ENCODE data around the gene ARHGEF12.

The ARHGEF12 gene

DNA sequence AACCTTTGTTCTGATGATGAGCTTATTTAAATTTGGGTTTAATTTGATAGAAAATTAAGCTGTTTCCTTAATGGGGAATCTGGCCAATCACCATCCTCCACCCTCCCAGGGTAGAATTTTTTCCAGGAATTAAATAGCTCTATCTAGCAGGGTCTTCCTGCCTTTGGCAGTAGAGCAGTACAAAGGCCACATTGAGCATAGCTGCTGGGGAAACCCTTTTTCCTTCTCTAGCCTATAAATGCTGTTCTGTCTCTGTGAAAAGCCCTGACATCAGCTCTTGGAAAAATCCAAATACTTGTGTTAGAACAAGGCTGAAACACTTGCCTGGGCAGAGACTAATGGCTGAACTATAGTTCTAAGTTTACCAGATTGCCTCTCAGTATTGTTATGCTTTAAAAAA lies 55.1 kb downstream of the ARHGEF12 start:
- TF ChIP-seq, protein P1, sequence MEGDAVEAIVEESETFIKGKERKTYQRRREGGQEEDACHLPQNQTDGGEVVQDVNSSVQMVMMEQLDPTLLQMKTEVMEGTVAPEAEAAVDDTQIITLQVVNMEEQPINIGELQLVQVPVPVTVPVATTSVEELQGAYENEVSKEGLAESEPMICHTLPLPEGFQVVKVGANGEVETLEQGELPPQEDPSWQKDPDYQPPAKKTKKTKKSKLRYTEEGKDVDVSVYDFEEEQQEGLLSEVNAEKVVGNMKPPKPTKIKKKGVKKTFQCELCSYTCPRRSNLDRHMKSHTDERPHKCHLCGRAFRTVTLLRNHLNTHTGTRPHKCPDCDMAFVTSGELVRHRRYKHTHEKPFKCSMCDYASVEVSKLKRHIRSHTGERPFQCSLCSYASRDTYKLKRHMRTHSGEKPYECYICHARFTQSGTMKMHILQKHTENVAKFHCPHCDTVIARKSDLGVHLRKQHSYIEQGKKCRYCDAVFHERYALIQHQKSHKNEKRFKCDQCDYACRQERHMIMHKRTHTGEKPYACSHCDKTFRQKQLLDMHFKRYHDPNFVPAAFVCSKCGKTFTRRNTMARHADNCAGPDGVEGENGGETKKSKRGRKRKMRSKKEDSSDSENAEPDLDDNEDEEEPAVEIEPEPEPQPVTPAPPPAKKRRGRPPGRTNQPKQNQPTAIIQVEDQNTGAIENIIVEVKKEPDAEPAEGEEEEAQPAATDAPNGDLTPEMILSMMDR (IDR thresholded peaks at IDR 0.05; ENCODE audit: borderline replicate concordance, control extremely low read depth, extremely low read depth, insufficient read depth, missing control alignments): no peak
- DNase-seq (ENCODE audit: low spot score): no peak
- in situ Hi-C loops (cut with MboI; ENCODE audit: low sequenced_read_pairs, unreplicated experiment): no loop called here

DNA sequence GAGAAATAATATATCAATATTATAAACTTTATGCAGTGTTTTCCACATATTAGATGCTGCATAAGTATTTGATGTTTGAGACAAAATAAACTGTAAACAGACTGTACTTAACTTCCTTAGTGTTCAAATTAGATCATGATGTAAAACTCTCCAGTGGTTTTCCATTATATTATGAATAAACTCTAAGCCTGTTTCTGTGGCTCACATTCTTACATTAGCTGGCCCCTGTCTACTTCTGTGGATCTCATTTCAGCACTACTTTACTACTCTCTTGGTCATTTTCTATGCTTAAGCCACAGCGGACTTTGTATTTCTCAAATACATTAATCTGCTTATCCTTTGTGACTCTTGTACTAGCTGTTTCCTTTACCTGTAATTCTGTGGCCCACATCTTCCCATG lies 55.6 kb downstream of the ARHGEF12 start:
- in situ Hi-C loops (cut with MboI; ENCODE audit: low sequenced_read_pairs, unreplicated experiment): no loop called here
- DNase-seq (ENCODE audit: low spot score): no peak
- TF ChIP-seq, protein P1 (IDR thresholded peaks at IDR 0.05; ENCODE audit: borderline replicate concordance, control extremely low read depth, extremely low read depth, insufficient read depth, missing control alignments): no peak

DNA sequence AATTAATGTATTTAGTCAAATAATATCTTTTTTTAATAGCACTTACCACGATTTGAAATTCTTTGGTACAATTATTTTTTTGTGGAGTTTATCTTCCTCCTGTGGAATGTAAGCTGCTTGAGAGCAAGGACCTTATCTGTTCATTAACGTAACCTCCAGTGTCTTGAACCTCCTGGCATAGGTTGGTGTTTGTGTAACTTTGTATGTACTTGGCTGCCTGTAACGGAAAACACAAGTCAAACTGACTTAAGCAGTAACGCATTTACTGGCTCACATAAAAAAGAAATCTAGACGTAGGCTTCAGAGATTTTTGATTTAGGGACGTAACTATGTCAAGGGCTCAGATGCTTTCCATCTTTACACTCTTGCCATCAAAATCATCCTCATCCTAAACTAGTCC lies 56.1 kb downstream of the ARHGEF12 start:
- DNase-seq (ENCODE audit: low spot score): no peak
- in situ Hi-C loops (cut with MboI; ENCODE audit: low sequenced_read_pairs, unreplicated experiment): no loop called here
- TF ChIP-seq, protein P1 (IDR thresholded peaks at IDR 0.05; ENCODE audit: borderline replicate concordance, control extremely low read depth, extremely low read depth, insufficient read depth, missing control alignments): no peak

DNA sequence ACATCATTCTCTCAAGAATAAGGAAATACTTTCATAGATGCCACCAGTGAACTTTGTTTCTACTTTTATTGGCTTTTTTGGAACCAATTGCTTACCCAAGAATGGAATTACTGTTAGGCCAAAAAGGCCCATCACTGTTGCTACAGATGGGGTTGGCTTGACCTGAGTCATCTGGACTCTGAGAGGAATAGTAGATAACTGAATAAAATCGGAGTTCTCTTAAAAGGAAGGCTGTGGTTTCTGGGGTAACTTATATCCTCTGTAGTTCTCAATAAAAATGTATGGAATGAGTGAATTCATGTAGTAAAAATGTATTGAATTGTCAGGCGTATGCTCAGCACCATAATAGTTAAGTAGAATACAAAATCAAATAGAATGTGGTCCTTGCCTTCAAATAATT lies 56.6 kb downstream of the ARHGEF12 start:
- TF ChIP-seq, protein P1 (IDR thresholded peaks at IDR 0.05; ENCODE audit: borderline replicate concordance, control extremely low read depth, extremely low read depth, insufficient read depth, missing control alignments): no peak
- DNase-seq (ENCODE audit: low spot score): no peak
- in situ Hi-C loops (cut with MboI; ENCODE audit: low sequenced_read_pairs, unreplicated experiment): no loop called here

DNA sequence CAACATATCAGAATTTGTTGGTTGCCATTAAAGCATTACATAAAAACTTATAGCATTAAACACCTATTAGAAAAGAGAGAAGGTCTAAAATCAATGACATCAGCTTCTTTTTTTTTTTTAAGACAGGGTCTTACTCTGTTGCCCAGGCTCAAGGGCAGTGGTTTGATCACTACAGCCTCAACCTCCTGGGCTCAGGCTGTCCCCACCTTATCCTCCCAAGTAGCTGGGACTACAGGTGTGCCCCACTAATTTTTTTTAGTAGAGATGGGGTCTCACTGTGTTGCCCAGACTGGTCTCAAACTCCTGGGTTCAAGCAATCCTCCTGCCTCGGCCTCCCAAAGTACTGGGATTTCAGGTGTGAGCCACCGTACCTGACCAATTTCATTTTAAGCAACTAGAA lies 57.9 kb downstream of the ARHGEF12 start:
- in situ Hi-C loops (cut with MboI; ENCODE audit: low sequenced_read_pairs, unreplicated experiment): no loop called here
- no peak for DNase-seq (ENCODE audit: low spot score)
- TF ChIP-seq, protein P1 (IDR thresholded peaks at IDR 0.05; ENCODE audit: borderline replicate concordance, control extremely low read depth, extremely low read depth, insufficient read depth, missing control alignments): no peak

DNA sequence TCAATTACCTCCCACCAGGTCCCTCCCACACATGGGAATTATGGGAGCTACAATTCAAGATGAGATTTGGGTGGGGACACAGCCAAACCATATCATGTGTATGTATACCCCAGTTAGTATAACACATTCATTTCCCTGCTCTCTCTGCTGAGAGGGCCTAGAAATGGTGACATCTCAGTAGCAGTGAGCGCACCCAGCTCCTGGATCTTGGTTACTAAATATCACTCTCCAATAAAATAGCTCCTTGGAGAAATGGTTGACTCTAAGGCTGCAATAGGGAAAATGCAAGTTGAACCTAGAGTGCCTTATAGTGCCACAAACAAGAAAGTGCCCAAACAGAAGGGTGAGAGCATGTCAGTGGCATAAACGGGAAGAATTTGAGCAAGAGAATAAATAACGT lies 59.6 kb downstream of the ARHGEF12 start:
- in situ Hi-C loops (cut with MboI; ENCODE audit: low sequenced_read_pairs, unreplicated experiment): no loop called here
- DNase-seq (ENCODE audit: low spot score): no peak
- TF ChIP-seq, protein P1 (IDR thresholded peaks at IDR 0.05; ENCODE audit: borderline replicate concordance, control extremely low read depth, extremely low read depth, insufficient read depth, missing control alignments): no peak

DNA sequence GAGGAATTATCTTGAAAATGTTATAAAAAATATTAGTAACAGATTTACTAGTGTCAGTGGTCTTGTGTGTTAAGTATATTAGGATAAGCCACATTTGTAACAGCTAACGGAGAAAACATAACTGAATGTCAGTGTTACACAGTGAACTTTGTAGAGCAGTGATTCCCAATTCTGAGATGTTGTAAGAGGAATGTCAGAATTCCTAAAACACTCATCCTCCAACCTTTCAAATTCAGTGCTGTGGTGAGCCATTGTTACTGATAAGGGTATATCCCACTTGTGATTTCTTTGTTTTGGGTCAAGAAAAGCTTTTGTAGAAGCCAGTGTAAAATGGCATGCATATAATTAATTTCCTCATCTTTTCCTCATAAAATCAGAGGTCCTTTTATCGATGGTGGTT lies 61.9 kb downstream of the ARHGEF12 start:
- DNase-seq (ENCODE audit: low spot score): no peak
- in situ Hi-C loops (cut with MboI; ENCODE audit: low sequenced_read_pairs, unreplicated experiment): no loop called here
- TF ChIP-seq, protein P1 (IDR thresholded peaks at IDR 0.05; ENCODE audit: borderline replicate concordance, control extremely low read depth, extremely low read depth, insufficient read depth, missing control alignments): no peak

Measured in GM13976 (cell line).